ENCODE measurements around the gene ENTPD7.

The ENTPD7 gene

DNA sequence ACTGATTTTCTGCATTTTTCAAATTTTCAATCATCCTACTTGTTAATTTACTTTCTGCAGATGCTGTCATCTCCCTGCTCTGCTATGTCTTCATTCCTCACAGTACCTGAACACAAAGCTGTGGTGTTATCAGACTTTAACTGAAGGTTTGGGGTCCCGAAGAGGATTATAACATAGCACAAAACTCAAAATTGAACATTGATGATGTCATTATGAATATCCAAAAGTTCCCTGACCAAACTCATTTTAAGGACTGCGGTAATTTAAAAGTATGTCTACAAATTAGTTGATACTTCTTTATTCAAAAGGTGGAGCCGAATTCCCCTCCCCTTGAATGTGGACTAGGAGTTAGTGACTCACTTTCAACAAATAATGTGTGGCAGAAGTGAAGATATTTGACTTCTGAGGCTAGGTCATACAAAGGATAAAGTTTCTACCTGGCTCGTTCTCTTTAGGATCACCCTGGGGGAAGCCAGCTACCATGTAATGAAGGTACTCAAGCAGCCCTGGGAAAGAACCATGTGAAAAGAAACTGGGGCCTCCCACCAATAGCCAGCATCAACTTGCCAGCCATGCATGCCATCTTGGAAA lies 6.4 kb upstream of the ENTPD7 start:
- DNase-seq: no peak

DNA sequence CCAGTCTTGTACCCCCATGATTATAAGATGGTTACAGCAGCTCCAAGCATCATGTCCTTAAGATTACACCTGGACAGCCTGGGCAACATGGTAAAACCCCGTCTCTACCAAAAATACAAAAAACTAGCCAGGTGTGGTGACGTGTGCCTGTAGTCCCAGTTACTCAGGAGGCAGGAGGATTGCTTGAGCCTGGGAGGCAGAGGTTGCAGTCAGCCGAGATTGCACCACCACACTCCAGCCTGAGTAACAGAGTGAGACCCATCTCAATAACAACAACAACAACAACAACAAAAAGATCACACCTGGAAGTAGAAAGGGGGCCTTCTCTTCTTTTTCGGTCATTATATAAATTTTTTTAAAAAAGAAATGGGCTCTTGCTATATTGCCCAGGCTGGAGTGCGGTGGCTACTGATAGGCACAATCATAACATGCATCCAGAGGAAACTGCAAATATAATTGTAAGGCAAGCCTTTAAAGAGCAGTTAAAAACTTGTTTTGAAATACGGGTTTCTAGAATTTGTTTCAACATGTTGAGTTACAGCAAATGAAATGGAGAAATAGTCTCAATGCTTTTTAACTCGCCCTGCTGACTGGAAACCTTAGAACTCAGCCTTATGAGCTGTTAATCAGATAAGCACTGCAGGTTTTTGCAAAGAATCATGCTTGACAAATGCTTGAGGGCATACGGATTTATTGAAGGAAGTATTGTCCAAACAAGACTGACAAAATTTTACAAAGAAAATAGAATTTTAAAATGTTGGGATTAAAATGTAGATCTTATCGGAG lies 4.7 kb upstream of the ENTPD7 start:
- DNase-seq: no peak

DNA sequence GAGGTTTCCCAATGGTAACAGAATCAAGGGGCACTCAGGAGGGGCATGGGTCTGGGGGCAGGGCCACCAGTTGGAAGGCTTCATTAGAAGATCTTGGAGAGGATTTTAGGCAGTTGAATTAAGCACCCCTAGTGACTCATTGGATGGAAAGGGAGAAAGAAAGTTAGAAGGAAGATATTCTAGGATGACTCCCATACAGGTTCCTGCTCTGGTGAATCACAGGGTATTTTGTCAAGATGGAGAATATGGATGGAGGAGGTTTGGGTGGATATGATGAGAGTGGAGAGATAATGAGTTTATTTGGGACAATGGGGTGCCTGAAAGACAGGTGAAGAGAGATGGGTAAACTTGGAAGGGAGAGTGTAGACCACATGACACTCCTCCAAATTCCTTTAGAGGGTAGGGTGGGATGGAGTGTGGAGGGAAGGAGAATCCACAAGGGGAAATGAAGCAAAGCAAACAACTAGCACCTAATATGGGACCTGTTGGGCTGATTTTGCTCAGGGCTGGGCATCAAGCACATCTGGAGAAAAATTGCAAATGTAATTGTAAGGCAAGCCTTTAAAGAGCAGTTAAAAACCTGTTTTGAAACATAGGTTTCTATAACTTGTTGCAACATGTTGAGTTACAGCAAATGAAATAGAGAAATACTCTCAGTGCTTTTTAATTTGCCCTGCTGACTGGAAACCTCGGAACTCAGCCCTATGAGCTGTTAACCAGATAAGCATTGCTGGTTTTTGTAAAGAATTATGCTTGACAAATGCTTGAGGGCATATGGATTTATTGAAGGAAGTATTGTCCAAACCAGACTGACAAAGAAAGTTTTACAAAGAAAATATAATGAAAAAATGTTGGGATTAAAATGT lies 2.9 kb upstream of the ENTPD7 start:
- no peak for DNase-seq

DNA sequence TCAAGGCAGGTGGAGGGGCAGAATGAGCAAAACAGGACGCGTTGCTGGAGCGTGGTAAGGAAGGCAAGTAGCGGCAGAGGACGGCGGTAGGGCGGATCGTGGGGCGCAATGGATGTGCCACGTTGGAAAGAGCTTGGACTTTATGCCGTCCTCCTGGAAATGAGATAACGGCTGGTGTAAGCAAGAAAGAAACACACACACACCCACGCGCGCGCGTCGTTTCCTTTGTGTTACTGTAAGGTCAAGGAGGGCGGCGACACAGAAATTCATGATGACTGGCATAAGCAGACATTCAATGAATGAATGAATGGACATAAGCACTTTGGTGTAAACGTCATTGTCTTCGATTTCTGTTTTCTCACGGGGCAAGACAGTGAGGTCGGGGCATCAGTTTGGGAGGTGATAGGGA lies 683 bp upstream of the ENTPD7 start:
- peak; percentile 67 for DNase-seq

DNA sequence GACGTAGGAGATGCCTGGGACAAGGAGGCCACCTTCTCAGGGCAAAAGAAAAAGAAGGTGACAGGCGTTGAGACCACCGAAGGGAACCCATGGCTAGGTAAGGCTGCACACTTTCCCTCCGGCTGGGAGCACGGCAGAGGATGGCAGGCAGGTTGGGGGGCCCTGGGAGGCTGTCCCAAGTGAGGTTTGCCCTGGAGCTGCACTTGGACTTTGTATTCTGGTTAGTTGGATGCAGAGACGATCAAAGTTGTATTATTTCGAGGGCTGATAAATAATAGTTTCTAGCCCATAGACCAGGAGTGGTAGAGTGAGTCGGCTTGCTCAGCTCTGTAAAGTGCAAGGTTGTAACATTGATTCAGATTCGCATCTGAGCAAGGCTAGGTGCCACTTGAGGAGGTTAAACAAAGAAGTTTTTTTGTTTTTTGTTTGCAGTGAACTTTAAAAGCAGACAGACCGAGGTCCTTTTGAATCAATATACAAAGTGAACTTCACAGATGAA lies 608 bp downstream of the ENTPD7 start:
- DNase-seq: no peak

DNA sequence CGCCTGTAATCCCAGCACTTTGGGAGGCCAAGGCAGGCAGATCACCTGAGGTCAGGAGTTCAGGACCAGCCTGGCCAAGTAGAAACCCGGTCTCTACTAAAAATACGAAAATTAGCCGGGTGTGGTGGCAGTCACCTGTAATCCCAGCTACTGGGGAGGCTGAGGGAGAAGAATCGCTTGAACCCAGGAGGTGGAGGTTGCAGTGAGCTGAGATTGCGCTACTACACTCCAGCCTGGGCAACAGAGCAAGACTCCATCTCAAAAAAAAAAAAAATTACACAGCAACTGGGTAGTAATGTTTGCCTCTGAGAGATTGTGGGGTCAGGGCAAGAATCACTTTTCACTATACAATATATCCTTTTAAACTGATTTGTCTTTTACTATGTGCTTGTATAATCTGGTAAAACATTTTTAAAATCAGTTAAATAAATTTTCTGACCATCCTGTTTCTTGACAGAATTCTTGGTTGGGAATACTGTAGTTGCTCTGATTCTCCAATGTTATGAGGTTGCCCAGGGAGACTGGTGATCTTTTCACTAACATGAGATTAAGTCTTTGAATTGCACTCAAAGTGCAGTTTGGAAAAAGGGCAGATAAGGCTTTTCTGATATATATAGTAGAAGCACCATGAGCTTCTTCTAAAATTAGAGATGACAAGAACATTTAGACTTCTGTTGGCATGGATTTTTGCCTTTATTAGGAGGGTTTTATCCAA lies 1.5 kb downstream of the ENTPD7 start:
- DNase-seq: no peak

DNA sequence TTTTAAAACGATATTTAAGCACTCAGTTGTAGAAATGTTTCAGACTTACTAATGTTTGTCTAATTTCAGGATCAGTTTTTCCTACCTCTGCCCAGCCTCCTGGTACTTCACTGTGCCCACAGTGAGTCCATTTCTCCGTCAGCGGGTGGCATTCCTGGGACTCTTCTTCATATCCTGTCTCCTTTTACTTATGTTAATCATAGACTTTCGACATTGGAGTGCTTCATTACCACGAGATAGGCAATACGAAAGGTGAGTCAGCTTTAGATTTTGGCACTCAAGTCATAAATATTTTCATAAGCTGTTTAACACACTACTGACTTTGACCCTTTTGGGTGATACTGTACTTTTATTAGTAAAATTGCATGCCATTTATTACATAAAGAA lies 2.1 kb downstream of the ENTPD7 start:
- DNase-seq: no peak

DNA sequence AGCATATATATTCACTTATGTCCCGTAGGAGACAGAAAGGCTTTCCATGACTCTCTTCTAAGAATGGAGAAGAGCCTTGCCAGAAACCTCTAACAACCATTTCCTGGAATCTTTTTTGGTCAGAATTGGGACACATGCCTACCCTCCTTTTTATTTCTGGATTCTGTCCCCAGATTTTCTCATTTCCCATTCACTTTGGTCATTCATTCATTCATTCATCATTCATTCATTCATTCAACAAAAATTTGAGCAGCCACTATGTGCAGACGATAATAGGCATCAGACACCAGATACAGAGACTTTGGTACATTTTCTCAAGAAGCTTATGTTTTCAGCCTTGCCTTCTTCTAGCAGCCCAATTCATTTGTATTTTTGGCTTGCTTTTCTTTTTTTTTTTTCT lies 6.0 kb downstream of the ENTPD7 start:
- no peak for DNase-seq

DNA sequence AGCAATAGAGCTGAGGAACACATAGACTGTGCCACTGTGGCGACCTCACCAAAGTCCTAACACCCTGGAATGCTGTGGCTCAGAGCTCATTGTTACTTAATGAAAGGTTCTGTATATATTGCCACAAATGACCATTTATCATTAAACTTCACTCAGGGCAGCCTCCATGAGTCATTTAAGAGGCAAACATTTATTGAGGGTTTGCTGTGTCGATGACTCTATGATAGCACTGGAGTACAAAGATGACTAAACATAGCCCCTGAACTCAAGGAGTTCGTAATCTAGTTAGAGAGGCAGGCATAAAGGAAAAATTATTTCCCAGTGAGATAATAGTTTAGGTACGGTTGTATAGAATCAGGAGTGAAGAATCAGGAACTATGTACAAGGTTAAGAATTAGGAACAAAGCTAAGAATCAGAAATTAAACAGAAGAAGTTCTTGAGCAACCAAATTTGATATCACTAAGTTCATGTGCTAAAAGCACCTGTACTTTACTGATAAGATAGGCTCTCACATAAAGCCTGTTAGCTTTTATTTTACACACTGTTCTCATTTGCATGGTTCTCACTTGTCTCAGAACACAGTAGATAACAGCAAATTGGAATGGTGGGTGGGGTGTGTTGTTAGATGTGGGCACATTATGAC lies 7.9 kb downstream of the ENTPD7 start:
- DNase-seq: no peak

DNA sequence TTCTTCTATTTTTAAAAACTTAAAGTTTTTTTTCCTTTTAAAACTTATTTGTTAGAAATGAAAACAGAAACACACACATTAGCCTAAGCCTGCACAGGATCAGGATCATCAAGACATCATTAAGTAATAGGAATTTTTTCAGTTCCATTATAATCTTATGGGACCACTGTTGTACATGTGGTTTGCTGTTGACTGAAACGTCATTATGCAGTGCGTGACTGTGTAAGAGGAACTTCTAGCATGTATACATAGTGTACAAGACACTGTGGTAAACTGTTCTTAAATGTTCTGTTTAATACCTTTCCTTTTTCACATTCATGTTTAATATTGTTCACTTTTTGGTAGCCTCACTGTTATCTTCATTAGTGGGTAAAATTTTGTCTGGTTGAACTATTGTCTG lies 12.1 kb downstream of the ENTPD7 start:
- DNase-seq: no peak

DNA sequence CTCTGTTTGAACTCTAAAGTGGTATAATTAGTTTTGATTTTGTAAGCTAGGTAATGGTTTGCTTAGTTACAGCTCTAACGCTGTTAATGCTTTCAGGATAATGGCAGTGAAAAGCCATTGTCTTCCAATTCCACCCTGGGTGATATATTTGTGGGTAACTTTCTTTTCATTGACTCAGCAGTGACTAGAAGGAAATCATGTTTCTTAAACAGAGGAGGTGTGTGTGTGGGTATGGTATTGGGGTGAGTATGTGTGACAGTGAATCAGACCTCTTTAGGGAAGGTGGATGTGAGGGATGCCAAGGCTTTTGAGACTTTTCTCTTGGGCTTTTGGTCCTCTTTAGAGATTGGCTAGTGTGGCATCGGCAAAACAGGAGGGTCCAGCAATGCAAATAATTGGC lies 13.6 kb downstream of the ENTPD7 start:
- DNase-seq: no peak

DNA sequence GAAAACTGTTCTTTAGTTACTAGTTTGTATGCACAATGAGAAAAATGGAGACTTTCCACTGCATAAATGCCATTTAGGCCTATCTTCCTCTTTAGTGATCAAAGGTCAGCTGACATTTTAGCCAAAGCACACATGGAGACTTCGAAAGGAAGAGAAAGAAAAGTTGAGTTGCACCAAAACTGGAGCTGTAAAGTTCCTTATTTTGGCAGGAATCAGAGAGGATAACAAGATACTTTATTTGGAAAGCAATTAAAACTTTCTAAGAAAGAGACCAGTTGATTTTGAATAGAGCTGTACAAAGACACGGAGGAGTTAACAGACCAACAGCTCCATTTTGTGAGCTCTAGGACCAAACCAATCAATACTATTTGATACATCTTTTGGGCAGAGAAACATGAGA lies 14.2 kb downstream of the ENTPD7 start:
- no peak for DNase-seq

DNA sequence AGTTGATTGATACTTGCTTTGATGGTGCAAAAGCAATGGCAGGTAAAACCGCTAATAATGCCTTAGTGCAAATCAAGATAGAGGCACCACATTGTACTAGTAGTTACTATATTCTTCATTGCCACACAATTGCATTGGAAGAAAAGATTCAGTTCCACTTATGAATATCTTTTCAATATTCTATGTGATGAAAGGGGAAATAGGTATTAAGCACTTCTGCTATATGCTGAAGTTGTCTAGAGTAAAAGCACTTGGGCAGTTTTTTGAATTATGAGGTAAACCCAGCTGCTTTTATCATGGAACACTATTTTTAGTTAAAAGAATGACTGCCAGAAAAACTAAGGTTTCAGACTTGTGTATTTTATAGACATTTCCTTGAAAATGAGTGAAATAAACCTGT lies 15.5 kb downstream of the ENTPD7 start:
- DNase-seq: no peak

DNA sequence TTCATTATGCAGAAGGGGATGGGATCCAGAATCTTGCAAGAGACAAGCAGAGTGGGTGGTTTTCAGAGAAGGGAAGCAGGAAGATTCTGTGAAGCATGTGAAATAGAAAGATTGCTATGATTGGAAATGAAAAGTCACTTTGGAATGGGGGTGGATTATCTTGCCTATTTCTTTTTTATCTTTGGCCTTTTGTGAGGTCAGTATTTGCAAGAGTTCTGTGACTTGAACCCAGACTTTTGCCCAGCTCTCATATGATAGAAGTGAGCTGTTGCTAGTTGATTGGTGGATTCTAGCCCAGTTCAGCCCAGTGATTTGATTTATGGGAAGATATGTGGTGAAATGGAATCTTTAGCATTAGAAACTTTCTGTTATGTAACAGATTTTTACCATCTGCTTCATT lies 17.1 kb downstream of the ENTPD7 start:
- DNase-seq: no peak

DNA sequence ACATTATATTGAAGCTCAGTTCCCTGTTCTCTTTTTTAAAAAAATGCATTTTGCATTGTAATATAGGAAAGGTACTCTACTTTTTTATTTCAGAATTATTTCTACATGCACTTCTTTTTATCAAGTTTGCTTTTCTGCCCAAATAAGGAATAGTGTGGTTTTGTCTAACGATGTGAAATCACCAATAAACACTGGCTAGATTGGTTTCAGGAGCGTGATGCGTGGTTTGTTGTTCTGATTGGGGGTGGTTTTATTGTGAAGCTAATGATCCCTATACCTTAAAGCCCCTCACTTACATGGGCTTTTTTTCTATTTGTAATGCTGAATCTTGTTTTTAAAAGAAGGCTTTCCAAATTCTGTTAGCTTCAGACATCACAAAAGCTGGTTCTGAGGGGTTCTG lies 17.6 kb downstream of the ENTPD7 start:
- DNase-seq: no peak

DNA sequence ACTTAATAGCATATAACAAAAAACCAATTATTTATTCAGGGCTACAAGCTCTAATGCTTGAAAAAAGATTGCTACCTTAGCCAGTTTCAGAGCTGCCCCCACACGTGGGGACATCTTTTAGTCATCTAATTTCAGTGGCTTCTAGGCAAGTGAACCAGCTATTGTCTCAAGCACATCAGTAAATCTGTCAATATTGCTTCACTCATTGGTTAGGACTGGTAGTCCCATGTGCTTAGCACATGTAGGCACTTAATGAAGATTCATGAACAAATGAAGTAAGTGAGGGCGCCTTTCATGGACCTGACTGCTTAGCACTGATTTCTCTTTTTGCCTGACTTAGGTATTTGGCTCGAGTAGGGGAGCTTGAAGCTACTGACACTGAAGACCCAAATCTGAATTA lies 19.6 kb downstream of the ENTPD7 start:
- no peak for DNase-seq

DNA sequence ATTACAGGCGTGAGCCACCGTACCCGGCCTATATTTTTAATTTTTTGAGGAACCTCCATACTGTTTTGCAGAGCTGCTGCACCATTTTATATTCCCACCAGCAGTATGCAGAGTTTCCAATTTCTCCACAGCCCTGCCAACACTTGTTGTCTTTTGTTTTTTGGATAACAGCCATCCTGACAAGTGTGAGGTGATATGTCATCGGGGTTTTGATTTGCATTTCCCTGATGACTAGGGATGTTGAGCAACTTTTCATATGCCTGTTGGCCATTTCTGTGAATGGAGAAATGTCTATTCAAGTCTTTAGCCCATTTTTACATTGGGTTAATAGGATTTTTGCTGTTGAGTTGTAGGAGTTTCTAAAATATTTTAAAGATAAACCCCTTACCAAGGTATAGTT lies 22.2 kb downstream of the ENTPD7 start:
- no peak for DNase-seq

DNA sequence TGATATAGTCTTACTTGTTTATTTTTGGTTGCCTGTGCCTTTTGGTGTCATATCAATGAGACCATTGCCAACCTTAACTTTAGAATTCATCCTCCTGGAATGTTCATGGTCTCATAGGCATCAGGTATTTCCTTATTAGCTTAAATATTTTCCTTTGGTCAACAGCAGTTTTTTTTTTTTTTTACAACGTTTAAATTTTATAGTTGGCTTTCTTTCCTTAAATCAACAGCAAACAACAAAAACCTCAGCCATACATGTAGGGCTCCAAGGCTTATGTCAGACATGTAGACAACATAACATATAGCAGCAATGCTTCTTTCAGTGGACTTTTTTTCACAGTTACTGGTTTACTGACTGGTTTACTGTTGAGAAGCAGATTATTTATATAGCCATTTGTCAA lies 22.7 kb downstream of the ENTPD7 start:
- no peak for DNase-seq

DNA sequence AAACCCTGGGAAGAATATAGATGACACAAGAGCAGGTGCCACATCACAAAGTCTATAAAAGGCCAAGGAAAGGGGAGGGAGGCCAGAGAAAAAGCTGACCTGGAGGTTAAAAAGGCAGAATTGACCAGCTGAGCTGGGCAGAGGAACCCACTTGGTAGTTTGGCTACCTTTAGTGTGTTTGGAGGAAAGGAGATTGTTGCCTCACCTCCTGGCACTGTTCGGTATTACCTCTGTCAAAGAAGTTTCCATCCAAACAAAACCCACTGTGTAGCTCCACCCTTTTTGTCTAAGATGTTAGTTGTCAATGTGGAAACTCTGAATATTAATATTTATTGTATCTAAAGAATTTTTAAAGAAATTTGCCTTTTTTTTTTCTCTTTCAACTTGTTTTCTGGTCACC lies 23.4 kb downstream of the ENTPD7 start:
- no peak for DNase-seq

DNA sequence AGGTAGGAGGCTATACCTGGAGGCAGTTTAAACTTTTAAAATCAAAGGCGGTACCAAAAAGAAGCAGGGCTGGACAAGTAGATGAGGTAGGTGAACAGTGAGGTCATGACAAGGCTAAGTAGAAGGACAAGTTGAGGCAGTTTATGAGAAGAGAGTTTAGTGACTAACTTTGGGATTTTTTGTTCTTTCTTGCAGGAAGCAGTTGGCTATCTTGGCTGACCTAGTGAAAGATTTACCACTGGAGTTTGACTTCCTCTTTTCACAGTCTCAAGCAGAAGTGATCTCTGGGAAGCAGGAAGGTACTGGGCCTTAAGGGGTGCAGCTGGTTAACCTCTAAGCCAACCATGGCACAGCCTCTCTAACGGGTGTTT lies 26.3 kb downstream of the ENTPD7 start:
- no peak for DNase-seq

DNA sequence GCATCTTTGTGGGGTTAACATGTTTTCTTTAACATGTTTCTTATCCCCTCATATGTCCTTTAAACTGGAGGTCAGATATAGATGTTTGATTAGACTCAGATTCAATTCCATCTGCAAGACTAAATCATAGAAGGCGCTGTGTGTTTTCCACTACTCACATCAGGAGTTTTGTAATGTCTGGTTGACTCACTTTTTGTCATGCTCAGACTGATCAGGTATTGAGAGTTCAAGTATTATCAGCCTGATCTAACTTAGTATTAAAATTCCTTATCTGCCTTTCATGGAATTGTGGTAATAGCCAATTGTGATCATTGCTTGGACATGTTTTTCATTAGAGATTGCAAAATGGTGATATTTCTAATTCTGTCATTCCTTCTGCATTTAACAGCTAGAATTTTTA lies 30.2 kb downstream of the ENTPD7 start:
- no peak for DNase-seq

DNA sequence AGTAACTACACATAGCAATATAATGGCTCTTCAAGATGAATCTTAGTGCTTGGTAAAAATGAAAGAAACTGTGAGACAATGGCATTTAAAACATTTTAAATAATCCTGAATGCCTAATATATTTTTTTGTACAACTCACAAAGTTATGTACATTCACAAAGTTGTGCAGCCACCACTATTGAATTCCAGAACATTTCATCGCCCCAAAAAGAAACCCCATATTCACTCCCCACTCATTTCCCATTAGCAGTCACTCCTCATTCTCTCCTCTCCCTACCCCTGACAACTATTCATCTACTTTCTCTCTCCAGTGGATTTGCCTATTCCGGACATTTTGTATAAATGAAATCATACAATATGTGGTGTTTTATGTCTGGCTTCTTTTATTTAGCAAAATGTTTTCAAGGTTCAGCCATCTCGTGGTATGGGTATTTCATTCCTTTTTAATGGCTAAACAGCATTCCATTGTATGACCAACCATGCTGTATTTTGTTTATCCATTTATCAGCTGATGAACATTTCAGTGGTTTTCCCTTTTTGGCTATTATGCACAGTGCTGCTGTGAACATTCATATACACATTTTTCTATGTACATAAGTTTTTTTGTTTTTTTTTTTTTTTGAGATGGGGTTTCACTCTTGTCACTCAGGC lies 34.7 kb downstream of the ENTPD7 start:
- DNase-seq: no peak

Measured in activated CD8-positive, alpha-beta memory T cell treated with anti-CD3 and anti-CD28 coated beads, Interleukin-2, amount 50 U/mL, for 4 hours (primary cell).